PC-3 (cell line): ENCODE data around the gene AGTR1. TPM values are rescaled to one million over a fixed set of nuclear protein-coding genes. Genes with fewer than 3 reads are reported as not detected.

Experiments
- ATAC-seq: fragments of 200-7000 bp; cut with Tn5 transposase; 2 replicates; pipeline ENCODE4 v1.9.1; 2020; ENCODE audit warnings: mild to moderate bottlenecking, moderate library complexity
- BruUV-seq: library from RNA; stranded (reverse); fragments of 400-500 nt; replicated peaks from 2 replicates; lab custom pipeline; 2021; lab: Mats Ljungman, UMichigan
- CTCF ChIA-PET: fragments of 300-600 bp; sonication (Branson Sonifier 250); formaldehyde crosslinking; loops from one replicate; lab custom pipeline; 2022; ENCODE audit warnings: antibody characterized with exemption; lab: Charles Lee
- POLR2A ChIA-PET: fragments of 300-600 bp; sonication (Branson Sonifier 250); formaldehyde crosslinking; loops from one replicate; lab custom pipeline; 2022; ENCODE audit warnings: antibody characterized with exemption; ENCODE audit not compliant: unreplicated experiment; lab: Charles Lee
- DNase-seq: peaks from one replicate; pipeline ENCODE4 v3.0.0-alpha.2; 2015
- H2AFZ ChIP-seq: fragments of 300-600 bp; sonication (generic); 2 replicates; pipeline ENCODE4 v1.6.0; 2016; ENCODE audit warnings: antibody characterized with exemption, low read length
- H3F3A ChIP-seq: fragments of 300-600 bp; sonication (generic); one replicate; pipeline ENCODE4 v1.6.0; 2017; ENCODE audit warnings: antibody characterized with exemption, low read length, control low read depth, mild to moderate bottlenecking; ENCODE audit not compliant: unreplicated experiment
- H3K27ac ChIP-seq: fragments of 300-600 bp; sonication (generic); 2 replicates; pipeline ENCODE4 v1.5.1; 2016; ENCODE audit warnings: mild to moderate bottlenecking, low read length
- H3K27me3 ChIP-seq: fragments of 300-600 bp; sonication (generic); 2 replicates; pipeline ENCODE4 v1.6.1; 2016; ENCODE audit warnings: low read length, mixed read lengths
- H3K36me3 ChIP-seq: fragments of 300-600 bp; sonication (generic); 2 replicates; pipeline ENCODE4 v1.6.1; 2016; ENCODE audit warnings: low read depth, mixed run types, low read length, mixed read lengths
- H3K4me1 ChIP-seq: fragments of 300-600 bp; sonication (generic); 2 replicates; pipeline ENCODE4 v1.5.1; 2016; ENCODE audit warnings: low read length; ENCODE audit not compliant: insufficient read depth
- H3K4me2 ChIP-seq: fragments of 300-600 bp; sonication (generic); 2 replicates; pipeline ENCODE4 v1.6.0; 2016; ENCODE audit warnings: low read length
- H3K4me3 ChIP-seq: fragments of 300-600 bp; sonication (generic); 2 replicates; pipeline ENCODE4 v1.5.1; 2016; ENCODE audit warnings: mild to moderate bottlenecking, low read length, mixed read lengths
- H3K79me2 ChIP-seq: fragments of 300-600 bp; sonication (generic); 2 replicates; pipeline ENCODE4 v1.6.1; 2017; ENCODE audit warnings: low read length, mixed read lengths
- H3K9ac ChIP-seq: fragments of 300-600 bp; sonication (generic); 2 replicates; pipeline ENCODE4 v1.6.0; 2016; ENCODE audit warnings: mild to moderate bottlenecking, low read length
- H3K9me2 ChIP-seq: fragments of 300-600 bp; sonication (generic); replicated peaks from 2 replicates; pipeline ENCODE4 v1.6.1; 2016; ENCODE audit warnings: mixed run types, low read length, mixed read lengths
- H3K9me3 ChIP-seq: fragments of 300-600 bp; sonication (generic); 2 replicates; pipeline ENCODE4 v1.6.1; 2016; ENCODE audit warnings: low read length, mixed read lengths
- H4K20me1 ChIP-seq: fragments of 300-600 bp; sonication (generic); 2 replicates; pipeline ENCODE4 v1.6.1; 2016; ENCODE audit warnings: low read length, mixed read lengths
- CTCF ChIP-seq: fragments of 300-600 bp; sonication (generic); conservative IDR thresholded peaks from 2 replicates; pipeline ENCODE4 v1.5.1; 2017; ENCODE audit warnings: antibody characterized with exemption, low read depth, mild to moderate bottlenecking, low read length
- EZH2 ChIP-seq: fragments of 300-600 bp; sonication (generic); IDR thresholded peaks from one replicate; pipeline ENCODE4 v1.6.1; 2017; ENCODE audit warnings: antibody characterized with exemption, mild to moderate bottlenecking, low read length; ENCODE audit not compliant: unreplicated experiment
- EZH2phosphoT487 ChIP-seq: fragments of 300-600 bp; sonication (generic); IDR thresholded peaks from 2 replicates; pipeline ENCODE4 v1.6.1; 2018; ENCODE audit warnings: mild to moderate bottlenecking, antibody characterized with exemption, low read length, borderline replicate concordance
- intact Hi-C: fragments of 100-400 bp; cut with micrococcal nuclease; formaldehyde crosslinking; loops from 2 replicates; pipeline ENCODE4 v1.9.0; 2023
- total RNA-seq: library from RNA; depleted of rRNA; stranded (reverse); fragments of >200 nt; gene quantifications from 2 replicates; pipeline ENCODE4 v1.2.3, GENCODE V29; 2014

The AGTR1 gene
- total RNA-seq, 1 experiment from 2014 or later: 0.15 TPM

GRCh38 chr3:148735597-148735996 lies 37.9 kb downstream of the AGTR1 start:
- no peak overlapping the region for H3K9ac ChIP-seq
- H3K4me1 ChIP-seq: no peaks in the 10 kb centered on the region
- DNase-seq: no peak
- ChIA-PET CTCF (no interaction called here), POLR2A (no interaction called here)
- H3K9me2 ChIP-seq: no peaks in the 10 kb centered on the region
- H3K27me3 ChIP-seq: peaks cover 4% of the 10 kb centered on the region; the same call in 1 of the 2 replicates
- H3F3A ChIP-seq: no peaks in the 10 kb centered on the region
- intact Hi-C loops: no loop called here
- H2AFZ ChIP-seq: no peak overlapping the region
- ATAC-seq: no peak
- no peak for TF ChIP-seq EZH2
- no peak for TF ChIP-seq EZH2phosphoT487
- TF ChIP-seq CTCF: no peak
- H3K9me3 ChIP-seq: no peaks in the 10 kb centered on the region
- BruUV-seq: no TSS peak
- no peaks in the 10 kb centered on the region for H4K20me1 ChIP-seq
- H3K4me3 ChIP-seq: no peak overlapping the region
- H3K4me2 ChIP-seq: no peak overlapping the region
- no peaks in the 10 kb centered on the region for H3K36me3 ChIP-seq
- H3K27ac ChIP-seq: no peak overlapping the region
- no peaks in the 10 kb centered on the region for H3K79me2 ChIP-seq

- Histone ChIP-seq H2AFZ (no peak overlapping the region), H3K27ac (no peak overlapping the region), H3K4me2 (no peak overlapping the region), H3K27me3 (peaks cover 9% of the 10 kb centered on the region; the same call in 1 of the 2 replicates), H3K9me2 (no peaks in the 10 kb centered on the region), H3K9ac (no peak overlapping the region), H3K79me2 (no peaks in the 10 kb centered on the region), H4K20me1 (no peaks in the 10 kb centered on the region), H3F3A (no peaks in the 10 kb centered on the region), H3K4me3 (no peak overlapping the region), H3K36me3 (no peaks in the 10 kb centered on the region), H3K9me3 (no peaks in the 10 kb centered on the region), H3K4me1 (no peaks in the 10 kb centered on the region)
- ATAC-seq (no peak), DNase-seq (no peak)
- ChIA-PET POLR2A (no interaction called here), CTCF (no interaction called here)
- TF ChIP-seq EZH2phosphoT487: no peak
- TF ChIP-seq CTCF: no peak
- no peak for TF ChIP-seq EZH2
- intact Hi-C loops: no loop called here
- BruUV-seq: no TSS peak
Measured at GRCh38 chr3:148736086-148736485, 38.4 kb downstream of the AGTR1 start.

- Histone ChIP-seq H3K9ac (no peak overlapping the region), H3K27me3 (peaks cover 18% of the 10 kb centered on the region; the same call in 1 of the 2 replicates), H3K9me3 (no peaks in the 10 kb centered on the region), H3K4me3 (no peak overlapping the region), H3F3A (no peaks in the 10 kb centered on the region), H3K36me3 (no peaks in the 10 kb centered on the region), H3K4me2 (no peak overlapping the region), H3K79me2 (no peaks in the 10 kb centered on the region), H3K4me1 (no peaks in the 10 kb centered on the region), H4K20me1 (no peaks in the 10 kb centered on the region), H3K9me2 (no peaks in the 10 kb centered on the region), H3K27ac (no peak overlapping the region), H2AFZ (no peak overlapping the region)
- POLR2A ChIA-PET: no interaction called here
- DNase-seq: no peak
- CTCF ChIA-PET: no interaction called here
- TF ChIP-seq EZH2: no peak
- no peak for ATAC-seq
- BruUV-seq: no TSS peak
- intact Hi-C loops: no loop called here
Measured at GRCh38 chr3:148737104-148737530, 39.4 kb downstream of the AGTR1 start.
